HepG2 (cell line): ENCODE measurements around the gene GPR65. TPM values are rescaled to one million over a fixed set of nuclear protein-coding genes. Genes with fewer than 3 reads are reported as not detected.
A peak's percentile ranks its signal among the peaks of the same experiment; 100 is the strongest.

Experiments
- ASH2L ChIP-seq: fragments of 300-600, 200-600 bp; sonication (generic); IDR thresholded peaks from 2 replicates; pipeline ENCODE4 v1.7.0; 2017; ENCODE audit warnings: low read depth, mild to moderate bottlenecking, moderate library complexity, mixed read lengths, low read length; ENCODE audit not compliant: insufficient read length
- CC2D1A ChIP-seq: sonication (generic); formaldehyde crosslinking; IDR thresholded peaks from 2 replicates; pipeline ENCODE4 v1.8.1; 2023; ENCODE audit warnings: mild to moderate bottlenecking, missing genetic modification reagents
- FOXA3 ChIP-seq: IDR thresholded peaks from 2 replicates; pipeline ENCODE4 v1.6.1; 2016; ENCODE audit warnings: missing genetic modification reagents, missing compliant biosample characterization
- GATAD2A ChIP-seq: IDR thresholded peaks from 2 replicates; pipeline ENCODE4 v1.6.1; 2016
- HNF4A ChIP-seq: sonication (generic); formaldehyde crosslinking; IDR thresholded peaks from 2 replicates; pipeline ENCODE4 v1.4.0; 2020; ENCODE audit warnings: missing genetic modification reagents
- ISL2 ChIP-seq: sonication (generic); formaldehyde crosslinking; IDR thresholded peaks from 2 replicates; pipeline ENCODE4 v1.5.0; 2020; ENCODE audit warnings: missing genetic modification reagents
- MAFG ChIP-seq: sonication (generic); formaldehyde crosslinking; IDR thresholded peaks from 2 replicates; pipeline ENCODE4 v1.5.1; 2020; ENCODE audit warnings: mild to moderate bottlenecking, missing genetic modification reagents
- MBD4 ChIP-seq: IDR thresholded peaks from 2 replicates; pipeline ENCODE4 v1.6.1; 2012; ENCODE audit warnings: low read length, inconsistent platforms, borderline replicate concordance
- PRMT3 ChIP-seq: sonication (generic); formaldehyde crosslinking; IDR thresholded peaks from 2 replicates; pipeline ENCODE4 v1.8.1; 2022; ENCODE audit warnings: low read depth, mild to moderate bottlenecking, moderate library complexity, missing genetic modification reagents, borderline replicate concordance
- RELA ChIP-seq: sonication (generic); formaldehyde crosslinking; IDR thresholded peaks from 2 replicates; pipeline ENCODE4 v1.4.0; 2020; ENCODE audit warnings: missing genetic modification reagents
- SMC3 ChIP-seq: IDR thresholded peaks from 2 replicates; pipeline ENCODE4 v1.6.1; 2011; ENCODE audit warnings: low read length, improper control_type of control experiment
- SYNCRIP ChIP-seq: fragments of 200-400 bp; formaldehyde crosslinking; IDR thresholded peaks from 2 replicates; pipeline ENCODE4 v1.6.1; 2018; ENCODE audit warnings: mild to moderate bottlenecking, low read depth, low read length; ENCODE audit not compliant: insufficient read depth
- TOE1 ChIP-seq: sonication (generic); formaldehyde crosslinking; IDR thresholded peaks from 2 replicates; pipeline ENCODE4 v1.4.0; 2020; ENCODE audit warnings: mild to moderate bottlenecking, missing genetic modification reagents
- ZNF234 ChIP-seq: sonication (generic); formaldehyde crosslinking; conservative IDR thresholded peaks from 2 replicates; pipeline ENCODE4 v1.5.1; 2020; ENCODE audit warnings: mild to moderate bottlenecking, missing genetic modification reagents
- ZNF263 ChIP-seq: sonication (generic); formaldehyde crosslinking; IDR thresholded peaks from 2 replicates; pipeline ENCODE4 v1.4.0; 2020; ENCODE audit warnings: missing genetic modification reagents
- ZNF646 ChIP-seq: sonication (generic); formaldehyde crosslinking; IDR thresholded peaks from 2 replicates; pipeline ENCODE4 v1.9.0; 2021; ENCODE audit warnings: mild to moderate bottlenecking, missing genetic modification reagents
- polyA plus RNA-seq, 8 experiments: library from polyadenylated mRNA; depleted of rRNA in 3 of 8; stranded (reverse) in 7 of 8; unstranded in 1 of 8; fragments of >200 nt; fragmentation: Illumina TruSeq in 4 of 8; extraction: Trizol in 4 of 8; gene quantifications; 2 replicates each; pipeline versions ENCODE4 v1.2.1 to v1.2.3, GENCODE V29; 2011 to 2016; ENCODE audit warnings: low read depth in 4 of 8, missing spikeins in 1 of 8, mixed read lengths in 1 of 8; ENCODE audit not compliant: insufficient read depth in 1 of 8
- total RNA-seq, 5 experiments: library from RNA; depleted of rRNA; stranded (reverse); fragments of >200 nt; fragmentation: Illumina TruSeq; extraction: Trizol; gene quantifications; 2 replicates each; pipeline ENCODE4 v1.2.3, GENCODE V29; 2016; ENCODE audit warnings: low read depth in 1 of 5
- TF ChIP-seq, protein P1 (sequence below): sonication (generic); formaldehyde crosslinking; IDR thresholded peaks from 2 replicates; pipeline ENCODE4 v1.4.0; 2020; ENCODE audit warnings: missing genetic modification reagents

GPR65 gene
- total and polyA plus RNA-seq, 2 of the 13 experiments (the other 11 are each of a cell fraction or from before 2014, with no cell fraction given) = not detected

GRCh38 chr14:87995500-87996290 is 9.2 kb upstream of the GPR65 start (continued):
- TF ChIP-seq FOXA3 (CRISPR knock-in tag) (no peak), SMC3 (no peak), RELA (CRISPR knock-in tag) (no peak), ZNF263 (CRISPR knock-in tag) (no peak), MBD4 (no peak), CC2D1A (CRISPR knock-in tag) (no peak), ISL2 (CRISPR knock-in tag) (peak; percentile 71), ZNF234 (CRISPR knock-in tag) (no peak), GATAD2A (CRISPR knock-in tag) (peak; percentile 47), HNF4A (CRISPR knock-in tag) (peak; percentile 55; the same call in 1 of the 2 replicates), PRMT3 (CRISPR knock-in tag) (no peak), SYNCRIP (no peak), MAFG (CRISPR knock-in tag) (no peak), ZNF646 (no peak), ASH2L (peak; percentile 42), TOE1 (CRISPR knock-in tag) (no peak)
- TF ChIP-seq, protein P1, sequence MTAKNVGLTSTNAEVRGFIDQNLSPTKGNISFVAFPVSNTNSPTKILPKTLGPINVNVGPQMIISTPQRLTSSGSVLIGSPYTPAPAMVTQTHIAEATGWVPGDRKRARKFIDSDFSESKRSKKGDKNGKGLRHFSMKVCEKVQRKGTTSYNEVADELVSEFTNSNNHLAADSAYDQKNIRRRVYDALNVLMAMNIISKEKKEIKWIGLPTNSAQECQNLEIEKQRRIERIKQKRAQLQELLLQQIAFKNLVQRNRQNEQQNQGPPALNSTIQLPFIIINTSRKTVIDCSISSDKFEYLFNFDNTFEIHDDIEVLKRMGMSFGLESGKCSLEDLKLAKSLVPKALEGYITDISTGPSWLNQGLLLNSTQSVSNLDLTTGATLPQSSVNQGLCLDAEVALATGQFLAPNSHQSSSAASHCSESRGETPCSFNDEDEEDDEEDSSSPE (CRISPR knock-in tag) = no peak
